HEK293 (cell line): ENCODE data around the gene WDR18.

Source experiments
- CTCF ChIP-seq: fragments of 450-650 bp; formaldehyde crosslinking; IDR thresholded peaks from 2 replicates; pipeline ENCODE4 v1.5.1; 2016; ENCODE audit warnings: missing biosample characterization, missing genetic modification characterization
- KLF9 ChIP-seq: fragments of 450-650 bp; formaldehyde crosslinking; IDR thresholded peaks from 2 replicates; pipeline ENCODE4 v1.5.1; 2016; ENCODE audit warnings: missing biosample characterization, missing genetic modification characterization, low read depth
- TCF7L2 ChIP-seq: IDR thresholded peaks from 2 replicates; pipeline ENCODE4 v1.6.1; 2011; ENCODE audit warnings: low read depth, mild to moderate bottlenecking, inconsistent platforms, low read length, moderate library complexity, borderline replicate concordance
- ZFP3 ChIP-seq: fragments of 450-650 bp; formaldehyde crosslinking; IDR thresholded peaks from 2 replicates; pipeline ENCODE4 v1.5.1; 2016; ENCODE audit warnings: low read depth, missing biosample characterization, missing genetic modification characterization
- ZNF266 ChIP-seq: fragments of 450-650 bp; formaldehyde crosslinking; IDR thresholded peaks from 2 replicates; pipeline ENCODE4 v1.5.1; 2016; ENCODE audit warnings: missing biosample characterization, missing genetic modification characterization, low read depth

- no peak for TF ChIP-seq TCF7L2
- no peak for TF ChIP-seq ZNF266
- no peak for TF ChIP-seq CTCF
- peak; percentile 100 for TF ChIP-seq ZFP3 (tag by site-specific recombination)
- peak; percentile 48 for TF ChIP-seq KLF9 (tag by site-specific recombination)
Observed at GRCh38 chr19:1025960-1026782, 42.0 kb downstream of the WDR18 start, which contains the start of gene CNN2.
